HG02870 (cell line): ENCODE data around the gene PAM.

Experiments
- ATAC-seq: cut with Tn5 transposase; IDR thresholded peaks from one replicate; pipeline ENCODE4 v1.9.1; 2021; ENCODE audit warnings: mild to moderate bottlenecking, moderate library complexity; ENCODE audit not compliant: unreplicated experiment

Gene PAM

GRCh38 chr5:102927007-102927406 lies 171.9 kb downstream of the PAM start:
- no peak for ATAC-seq

- no peak for ATAC-seq
Measured at GRCh38 chr5:102930244-102930643, 175.1 kb downstream of the PAM start.

GRCh38 chr5:102931085-102931725 lies 176.1 kb downstream of the PAM start:
- ATAC-seq, result peak; percentile 61

- peak; percentile 62 for ATAC-seq
Measured at GRCh38 chr5:102932781-102933180, 177.7 kb downstream of the PAM start.

- ATAC-seq, result no peak
Measured at GRCh38 chr5:102933316-102933715, 178.2 kb downstream of the PAM start.

GRCh38 chr5:102933721-102934459 lies 178.8 kb downstream of the PAM start:
- ATAC-seq, result no peak

GRCh38 chr5:102937894-102938293 lies 182.8 kb downstream of the PAM start:
- no peak for ATAC-seq

GRCh38 chr5:102941111-102941510 lies 186.0 kb downstream of the PAM start:
- no peak for ATAC-seq

GRCh38 chr5:102946414-102946813 lies 191.3 kb downstream of the PAM start:
- ATAC-seq, result no peak

- ATAC-seq, result no peak
Measured at GRCh38 chr5:102946971-102947370, 191.9 kb downstream of the PAM start.

GRCh38 chr5:102955488-102955887 lies 200.4 kb downstream of the PAM start:
- no peak for ATAC-seq

- ATAC-seq, result no peak
Measured at GRCh38 chr5:102956599-102956998, 201.5 kb downstream of the PAM start.

- no peak for ATAC-seq
Measured at GRCh38 chr5:102957141-102957540, 202.0 kb downstream of the PAM start.

- ATAC-seq, result peak; percentile 17
Measured at GRCh38 chr5:102958481-102959011, 203.4 kb downstream of the PAM start.

- peak; percentile 88 for ATAC-seq
Measured at GRCh38 chr5:102959055-102959454, 203.9 kb downstream of the PAM start.

- ATAC-seq, result no peak
Measured at GRCh38 chr5:102961671-102962070, 206.6 kb downstream of the PAM start.

GRCh38 chr5:102965653-102966052 lies 210.5 kb downstream of the PAM start:
- no peak for ATAC-seq

GRCh38 chr5:102969641-102970040 lies 214.5 kb downstream of the PAM start:
- no peak for ATAC-seq

- ATAC-seq, result no peak
Measured at GRCh38 chr5:102971676-102972293, 216.7 kb downstream of the PAM start.

- ATAC-seq, result no peak
Measured at GRCh38 chr5:102974177-102974576, 219.1 kb downstream of the PAM start.

- ATAC-seq, result no peak
Measured at GRCh38 chr5:102975045-102975444, 219.9 kb downstream of the PAM start.
